ENCODE measurements around the gene RIOK1.

RIOK1 gene

DNA sequence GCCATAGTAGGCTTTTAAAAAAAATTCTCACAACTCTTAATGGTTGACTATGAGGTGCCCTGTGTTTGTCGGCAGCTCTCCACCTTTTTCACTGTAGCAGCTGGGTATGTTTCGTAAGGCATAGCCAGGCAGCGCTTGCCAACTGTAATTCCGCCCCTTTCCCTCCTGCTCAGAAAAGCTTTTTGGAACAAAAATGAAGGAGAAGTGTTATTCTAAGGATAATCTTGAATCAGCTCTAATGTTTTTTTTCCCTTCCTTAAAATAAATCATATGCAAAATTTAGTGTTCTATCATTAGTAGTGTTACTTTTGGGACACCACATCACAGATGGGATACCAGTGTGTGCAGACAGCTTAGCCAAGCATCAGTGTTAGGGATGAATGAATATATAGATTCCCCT lies 21.2 kb downstream of the RIOK1 start:
- no peak for DNase-seq

GRCh38 chr6:7411328-7411727 lies 21.7 kb downstream of the RIOK1 start:
- DNase-seq: no peak

GRCh38 chr6:7413151-7413823 lies 23.7 kb downstream of the RIOK1 start:
- no peak for DNase-seq

DNA sequence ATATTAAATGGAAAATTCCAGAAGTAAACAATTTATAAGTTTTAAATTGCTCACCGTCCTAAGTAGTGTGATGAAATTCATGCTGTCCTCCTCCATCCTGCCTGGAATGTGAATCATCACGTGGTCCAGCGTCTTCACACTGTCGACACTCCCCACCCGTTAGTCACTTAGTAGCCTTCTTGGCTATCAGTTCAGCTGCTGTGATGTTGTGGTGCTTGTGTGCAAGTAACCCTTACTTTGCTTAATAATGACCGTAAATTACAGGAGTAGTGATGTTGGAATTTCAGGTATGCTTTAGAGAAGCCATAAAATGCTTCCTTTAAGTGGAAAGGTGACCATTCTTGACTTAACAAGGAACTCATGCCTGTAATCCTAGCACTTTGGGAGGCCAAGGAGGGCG lies 25.2 kb downstream of the RIOK1 start:
- DNase-seq: no peak

GRCh38 chr6:7417684-7418083 lies 28.1 kb downstream of the RIOK1 start:
- DNase-seq: no peak

GRCh38 chr6:7418238-7418905 lies 28.8 kb downstream of the RIOK1 start:
- no peak for DNase-seq

DNA sequence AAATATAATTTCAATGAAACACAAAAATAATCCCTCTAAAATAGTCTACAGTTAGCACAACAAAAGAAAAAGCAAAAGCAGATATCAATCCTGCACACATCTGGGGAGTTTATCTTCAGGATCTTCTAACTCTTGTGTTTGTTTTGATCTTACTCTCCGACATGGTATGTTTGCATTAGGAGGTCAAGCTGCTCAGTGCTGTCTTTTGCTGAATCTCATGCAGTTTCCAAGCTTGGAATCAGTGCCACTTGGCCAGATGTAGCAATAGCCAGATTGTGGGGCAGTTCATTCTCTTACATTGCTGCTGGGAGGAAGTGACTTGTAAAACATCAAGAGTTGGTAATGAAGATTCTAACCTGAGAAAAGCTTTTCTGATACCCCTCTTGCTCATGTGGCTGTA lies 29.5 kb downstream of the RIOK1 start:
- DNase-seq: no peak

- DNase-seq: no peak
Measured at GRCh38 chr6:7421066-7421465, 31.5 kb downstream of the RIOK1 start.

GRCh38 chr6:7424058-7424457 lies 34.5 kb downstream of the RIOK1 start:
- DNase-seq: no peak

GRCh38 chr6:7424967-7425807 lies 35.6 kb downstream of the RIOK1 start:
- peak; percentile 41 for DNase-seq

GRCh38 chr6:7425808-7426190 lies 36.2 kb downstream of the RIOK1 start:
- no peak for DNase-seq

- no peak for DNase-seq
Measured at GRCh38 chr6:7426447-7427169, 37.0 kb downstream of the RIOK1 start.

- DNase-seq: no peak
Measured at GRCh38 chr6:7431313-7431673, 41.7 kb downstream of the RIOK1 start.

- peak; percentile 78 for DNase-seq
Measured at GRCh38 chr6:7431674-7432390, 42.2 kb downstream of the RIOK1 start.

GRCh38 chr6:7432391-7433120 lies 42.9 kb downstream of the RIOK1 start:
- peak; percentile 9 for DNase-seq

DNA sequence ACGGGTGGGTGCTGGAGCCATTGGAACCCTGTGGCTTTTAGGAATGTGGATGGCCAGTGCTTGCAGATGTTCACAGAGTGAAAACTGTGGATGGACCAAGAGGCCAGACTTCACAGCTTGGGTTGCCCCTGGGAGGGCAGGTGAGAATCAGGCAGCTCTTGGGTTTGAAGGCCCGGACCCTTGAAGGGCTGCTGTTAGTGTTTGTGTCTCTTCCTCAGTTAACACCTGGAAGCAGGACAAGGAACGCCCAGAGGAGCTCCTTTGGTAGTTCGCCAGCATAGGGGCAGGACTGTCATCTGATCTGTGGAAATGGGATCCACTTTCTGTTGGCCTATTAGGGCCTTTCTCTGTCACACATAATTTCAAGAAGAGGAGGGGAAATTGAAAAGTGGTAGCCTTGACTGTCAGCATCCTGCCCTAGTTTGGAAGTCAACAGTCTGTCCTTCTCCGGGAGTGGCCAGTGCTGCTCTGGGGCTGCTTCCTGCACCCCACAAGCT lies 43.6 kb downstream of the RIOK1 start:
- peak; percentile 5 for DNase-seq

DNA sequence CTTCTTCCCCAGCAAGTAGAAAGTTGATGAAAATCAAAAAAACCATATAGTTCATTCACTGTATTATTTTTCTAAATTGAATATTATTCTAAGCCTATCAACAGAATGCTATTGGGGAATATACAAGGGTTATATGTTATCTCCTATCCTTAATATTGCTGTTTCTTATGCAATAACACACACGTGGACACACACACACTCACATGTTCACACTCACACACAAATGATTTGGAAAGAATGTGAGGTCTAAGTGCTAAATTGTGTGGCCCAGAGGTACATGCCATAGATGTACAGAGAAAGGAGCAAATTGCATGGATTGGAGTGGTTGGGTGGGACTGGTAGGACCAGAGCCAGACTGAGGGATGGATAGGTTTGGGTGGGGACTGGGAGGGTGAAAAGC lies 45.1 kb downstream of the RIOK1 start:
- DNase-seq: no peak

DNA sequence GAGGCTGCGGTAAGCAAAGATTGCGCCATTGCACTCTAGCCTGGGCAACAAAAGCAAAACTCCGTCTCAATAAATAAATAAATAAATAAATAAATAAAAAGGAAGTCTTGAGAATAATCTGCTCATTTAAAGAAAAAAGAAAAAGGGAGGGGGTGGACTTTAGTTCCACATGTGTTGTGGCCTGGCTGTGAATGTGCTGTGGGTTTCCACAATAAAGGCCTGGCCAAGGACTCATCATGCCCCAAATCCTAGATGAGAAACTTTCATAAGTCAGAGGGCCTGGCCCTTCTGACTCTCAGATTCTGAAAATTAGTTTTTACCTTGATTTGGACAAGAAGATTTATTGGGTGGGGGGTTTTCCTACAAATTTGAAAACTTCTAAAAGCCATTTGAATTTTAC lies 48.4 kb downstream of the RIOK1 start:
- DNase-seq: no peak

- DNase-seq: no peak
Measured at GRCh38 chr6:7439228-7439627, 49.6 kb downstream of the RIOK1 start.

DNA sequence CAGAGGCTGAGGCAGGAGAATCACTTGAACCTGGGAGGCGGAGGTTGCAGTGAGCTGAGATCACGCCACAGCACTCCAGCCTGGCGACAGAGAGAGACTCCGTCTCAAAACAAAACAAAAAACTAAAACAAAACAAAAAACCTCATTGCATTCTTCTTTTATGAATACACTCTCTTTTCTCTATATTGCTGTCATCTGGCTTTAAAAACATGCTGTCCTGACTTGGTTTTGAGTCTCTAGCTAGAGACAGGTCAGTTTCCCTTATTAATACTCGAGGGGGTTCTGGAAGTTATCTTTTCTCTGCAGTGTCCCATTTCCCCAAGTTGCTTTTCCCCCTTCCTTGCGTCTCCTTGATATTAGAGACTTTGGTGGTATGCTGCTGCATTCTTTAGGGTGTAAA lies 50.9 kb downstream of the RIOK1 start:
- DNase-seq: no peak

- no peak for DNase-seq
Measured at GRCh38 chr6:7441048-7441775, 51.6 kb downstream of the RIOK1 start.
